Left hindlimb (tissue), 1 donor: Measurements from ENCODE around the gene TYW3.
"Not testable (repeated sequence)": the region's sequence is repeated elsewhere in the genome, so short reads cannot be mapped to it uniquely, and the experiment has no call there.

Experiments
- DNase-seq: peaks from one replicate; pipeline ENCODE4 v3.0.0-alpha.2; 2018

The TYW3 gene

DNA sequence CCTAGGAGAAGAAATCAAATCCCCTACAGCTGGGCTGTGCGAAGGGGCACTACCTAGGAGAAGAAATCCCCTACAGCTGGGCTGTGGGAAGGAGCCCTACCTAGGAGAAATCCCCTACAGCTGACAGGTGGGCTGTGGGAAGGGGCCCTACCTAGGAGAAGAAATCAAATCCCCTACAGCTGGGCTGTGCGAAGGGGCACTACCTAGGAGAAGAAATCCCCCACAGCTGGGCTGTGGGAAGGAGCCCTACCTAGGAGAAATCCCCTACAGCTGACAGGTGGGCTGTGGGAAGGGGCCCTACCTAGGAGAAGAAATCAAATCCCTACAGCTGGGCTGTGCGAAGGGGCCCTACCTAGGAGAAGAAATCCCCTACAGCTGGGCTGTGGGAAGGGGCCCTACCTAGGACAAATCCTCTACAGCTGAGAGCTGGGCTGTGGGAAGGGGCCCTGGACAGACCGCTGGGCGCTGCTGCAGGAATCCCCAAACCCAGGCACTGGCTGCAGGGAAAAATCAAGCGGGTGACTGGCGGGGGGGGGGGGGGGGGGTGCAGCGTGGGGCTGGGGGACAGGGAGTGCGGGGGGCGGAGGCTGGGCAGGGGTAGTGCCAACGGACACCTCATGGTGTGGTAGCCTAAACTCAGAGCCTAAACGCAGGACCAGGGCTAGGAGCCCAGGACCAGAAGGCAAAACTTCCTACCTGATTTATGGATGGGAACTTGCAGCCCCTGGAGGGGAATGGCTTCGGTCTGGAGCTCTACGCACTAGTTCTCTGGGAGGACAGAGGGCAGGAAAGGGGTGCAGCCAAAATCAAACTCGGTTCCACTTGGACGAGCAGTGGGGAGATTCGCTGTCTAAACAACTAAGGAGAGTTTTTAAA lies 643 bp upstream of the TYW3 start:
- not testable (repeated sequence) for DNase-seq

DNA sequence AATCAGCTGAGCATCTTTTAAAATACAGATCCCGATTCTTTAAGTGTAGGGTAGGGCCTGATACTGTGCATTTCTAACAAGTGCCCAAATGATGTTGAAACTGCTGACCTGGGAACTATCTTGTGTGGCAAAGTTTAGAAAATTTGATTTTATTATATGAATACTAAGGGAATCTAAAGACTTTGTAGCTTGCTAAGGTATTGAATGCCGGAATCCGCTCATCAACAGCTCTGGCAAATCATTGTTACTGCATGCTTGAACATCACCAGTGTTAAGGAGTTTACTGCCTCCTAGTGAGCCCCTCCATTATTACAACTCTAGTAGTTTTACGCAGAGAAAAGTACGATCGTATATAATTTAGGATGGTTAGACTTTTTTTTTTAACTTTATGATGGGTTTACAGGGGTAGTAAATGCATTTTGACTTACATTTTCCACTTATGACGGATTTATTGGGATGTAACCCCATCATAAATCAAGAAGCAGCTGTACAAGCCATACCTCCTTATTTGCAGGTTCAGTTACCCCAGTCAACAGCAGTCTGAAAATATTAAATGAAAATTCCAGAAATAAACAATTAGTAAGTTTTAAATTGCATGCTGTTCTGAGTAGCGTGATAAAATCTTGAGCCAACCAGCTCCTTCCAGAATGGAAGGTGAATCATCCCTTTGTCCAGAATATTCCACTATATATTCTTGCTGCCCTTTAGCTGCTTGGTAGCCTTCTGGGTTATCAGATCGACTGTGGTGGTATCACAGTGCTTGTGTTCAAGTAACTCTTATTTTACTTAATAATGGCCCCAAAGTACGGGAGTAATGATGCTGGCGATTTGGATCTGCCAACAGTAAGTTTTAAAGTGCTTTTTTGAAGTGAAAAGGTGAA lies 892 bp downstream of the TYW3 start:
- no peak for DNase-seq

DNA sequence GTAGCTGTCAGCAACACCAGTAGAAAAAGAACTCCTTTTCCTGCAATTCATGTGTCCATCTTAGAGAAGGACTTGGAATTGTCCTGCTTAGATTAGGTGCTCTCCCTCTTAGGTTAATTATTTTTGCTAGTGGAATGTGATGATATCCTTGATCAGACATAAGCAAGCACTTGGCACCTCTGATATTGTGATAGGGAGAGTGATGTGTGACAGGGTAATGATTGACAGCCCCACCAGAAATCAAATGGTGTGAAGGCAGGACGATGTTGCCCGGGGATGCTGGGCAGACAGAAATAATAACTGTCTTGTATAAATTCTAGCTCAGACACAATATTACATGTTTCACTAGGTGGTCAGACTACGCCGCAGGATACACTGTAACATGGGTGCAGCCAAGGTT lies 4.4 kb downstream of the TYW3 start:
- DNase-seq: no peak

DNA sequence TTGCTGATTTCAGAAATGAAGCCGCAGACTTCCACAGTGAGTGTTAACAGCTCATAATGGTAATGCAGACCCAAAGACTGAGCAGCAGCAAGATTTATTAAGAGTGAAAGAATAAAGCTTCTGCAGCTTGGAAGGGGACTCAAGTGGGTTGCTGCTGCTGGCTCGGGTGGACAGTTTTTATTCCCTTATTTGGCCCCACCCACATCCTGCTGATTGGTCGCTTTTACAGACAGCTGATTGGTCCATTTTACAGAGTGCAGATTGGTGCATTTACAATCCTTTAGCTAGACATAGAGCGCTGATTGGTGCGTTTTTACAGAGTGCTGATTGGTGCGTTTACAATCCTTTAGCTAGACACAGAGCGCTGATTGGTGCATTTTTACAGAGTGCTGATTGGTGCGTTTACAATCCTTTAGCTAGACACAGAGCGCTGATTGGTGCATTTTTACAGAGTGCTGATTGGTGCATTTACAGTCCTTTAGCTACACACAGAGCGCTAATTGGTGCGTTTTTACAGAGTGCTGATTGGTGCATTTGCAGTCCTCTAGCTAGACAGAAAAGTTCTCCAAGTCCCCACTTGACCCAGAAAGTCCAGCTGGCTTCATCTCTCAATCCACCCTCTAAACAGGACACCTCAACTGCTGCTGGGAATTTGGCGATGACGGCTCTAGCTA lies 7.5 kb downstream of the TYW3 start:
- not testable (repeated sequence) for DNase-seq

DNA sequence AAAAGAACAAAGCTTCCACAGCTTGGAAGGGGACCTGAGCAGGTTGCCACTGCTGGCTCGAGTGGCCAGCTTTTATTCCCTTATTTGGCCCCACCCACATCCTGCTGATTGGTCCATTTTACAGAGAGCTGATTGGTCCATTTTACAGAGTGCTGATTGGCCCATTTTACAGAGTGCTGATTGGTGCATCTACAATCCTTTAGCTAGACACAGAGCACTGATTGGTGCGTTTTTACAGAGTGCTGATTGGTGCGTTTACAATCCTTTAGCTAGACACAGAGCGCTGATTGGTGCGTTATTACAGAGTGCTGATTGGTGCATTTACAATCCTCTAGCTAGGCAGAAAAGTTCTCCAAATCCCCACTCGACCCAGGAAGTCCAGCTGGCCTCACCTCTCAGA lies 12.3 kb downstream of the TYW3 start:
- not testable (repeated sequence) for DNase-seq

DNA sequence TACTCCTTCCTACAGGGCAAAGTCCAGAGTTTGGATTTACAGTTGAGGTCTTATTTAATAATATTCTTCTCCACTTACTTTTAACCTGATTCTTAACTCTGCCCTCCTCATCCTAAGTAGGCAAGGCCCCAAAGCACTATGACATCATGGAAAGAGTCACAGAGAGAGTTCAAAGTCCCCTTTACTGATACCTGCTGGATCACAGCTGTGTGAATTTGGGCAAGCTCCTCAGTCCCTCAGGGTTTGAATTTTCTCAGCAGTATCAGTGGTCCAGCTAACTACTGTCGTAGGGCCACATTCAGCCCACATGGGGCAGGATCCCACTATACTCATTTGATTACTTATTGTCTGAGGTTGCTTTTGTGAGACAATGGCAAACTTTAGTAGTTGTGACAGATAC lies 16.0 kb downstream of the TYW3 start:
- DNase-seq: no peak

DNA sequence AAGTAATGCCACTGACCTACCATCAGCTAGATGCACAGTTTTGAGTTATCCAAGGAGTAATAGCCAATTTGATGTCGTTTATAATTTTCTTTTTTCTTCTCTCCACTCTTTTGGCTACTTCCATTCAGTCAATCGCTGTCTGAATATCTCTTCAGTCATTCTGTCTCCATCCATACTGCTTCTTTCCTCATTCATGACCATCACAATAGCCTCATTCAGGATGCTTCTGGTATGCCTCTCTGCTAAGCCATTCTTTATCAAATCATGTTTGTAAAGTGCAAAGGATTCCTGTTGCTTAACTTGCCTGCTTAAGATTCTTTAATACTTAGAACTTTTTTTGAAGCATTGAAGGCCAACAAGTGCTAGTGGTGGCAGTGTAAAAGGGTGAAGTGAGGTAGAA lies 20.2 kb downstream of the TYW3 start:
- DNase-seq: no peak

DNA sequence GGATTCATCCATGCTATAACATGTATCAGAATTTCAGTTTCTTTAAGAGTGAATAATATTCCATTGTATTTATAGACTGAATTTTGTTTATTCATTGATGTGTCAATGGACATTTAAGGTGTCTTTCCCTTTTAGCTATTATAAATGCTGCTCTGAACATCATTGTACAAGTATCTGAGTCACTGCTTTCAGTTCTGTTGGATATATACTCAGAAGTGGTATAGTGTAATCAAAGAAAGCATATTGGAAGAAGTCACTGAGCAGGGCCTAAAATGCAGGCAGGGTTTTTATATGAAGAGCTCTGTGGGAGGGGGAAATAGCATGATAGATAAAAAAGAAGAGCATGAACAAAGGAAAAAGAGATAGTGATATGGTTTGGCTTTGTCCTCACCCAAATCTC lies 22.5 kb downstream of the TYW3 start:
- no peak for DNase-seq

DNA sequence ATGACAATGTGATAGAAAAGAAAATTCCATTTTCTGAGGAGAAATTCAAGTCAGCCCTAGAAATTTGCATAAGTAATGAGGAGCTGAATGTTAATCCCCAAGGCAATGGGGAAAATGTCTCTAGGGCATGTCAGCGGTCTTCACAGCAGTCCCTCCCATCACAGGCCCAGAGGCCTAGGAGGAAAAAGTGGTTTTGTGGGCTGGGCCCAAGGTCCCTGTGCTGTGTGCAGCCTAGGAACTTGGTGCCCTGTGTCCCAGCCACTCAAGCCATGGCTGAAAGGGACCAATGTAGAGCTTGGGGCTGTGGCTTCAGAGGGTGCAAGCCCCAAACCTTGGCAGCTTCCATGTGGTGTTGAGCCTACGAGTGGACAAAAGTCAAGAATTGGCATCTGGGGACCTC lies 23.7 kb downstream of the TYW3 start:
- DNase-seq: not testable (repeated sequence)

DNA sequence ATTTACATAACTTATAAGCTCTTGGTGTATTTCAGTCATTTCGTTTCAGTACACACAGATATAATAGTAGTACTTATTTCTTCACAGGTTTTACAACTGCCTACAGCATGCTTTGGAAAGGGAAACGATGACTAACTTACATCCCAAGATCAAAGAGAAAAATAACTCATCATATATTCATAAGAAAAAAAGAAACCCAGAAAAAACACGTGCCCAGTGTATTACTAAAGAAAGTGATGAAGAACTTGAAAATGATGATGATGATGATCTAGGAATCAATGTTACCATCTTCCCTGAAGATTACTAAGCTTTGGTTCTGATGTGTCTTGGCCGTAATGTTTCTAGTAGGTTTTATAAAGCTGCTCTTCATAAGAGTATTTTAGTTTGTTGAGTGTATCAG lies 30.9 kb downstream of the TYW3 start:
- DNase-seq: no peak

DNA sequence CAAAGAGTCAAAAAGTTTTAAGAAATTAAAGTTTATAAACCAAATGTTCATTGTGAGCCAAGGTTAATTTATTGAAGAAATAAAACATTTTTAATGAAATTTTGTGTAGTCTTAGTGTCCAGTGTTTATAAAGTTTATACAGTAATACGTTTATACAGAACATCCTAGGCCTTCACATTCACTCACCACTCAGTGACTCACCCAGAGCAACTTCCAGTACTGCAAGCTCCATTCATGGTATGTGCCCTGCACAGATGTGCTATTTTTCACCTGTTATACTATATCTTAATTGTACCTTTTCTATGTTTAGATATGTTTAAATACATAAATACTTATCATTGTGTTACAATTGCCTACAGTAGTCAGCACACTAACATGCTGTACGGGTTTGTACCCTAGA lies 33.6 kb downstream of the TYW3 start:
- DNase-seq: no peak

DNA sequence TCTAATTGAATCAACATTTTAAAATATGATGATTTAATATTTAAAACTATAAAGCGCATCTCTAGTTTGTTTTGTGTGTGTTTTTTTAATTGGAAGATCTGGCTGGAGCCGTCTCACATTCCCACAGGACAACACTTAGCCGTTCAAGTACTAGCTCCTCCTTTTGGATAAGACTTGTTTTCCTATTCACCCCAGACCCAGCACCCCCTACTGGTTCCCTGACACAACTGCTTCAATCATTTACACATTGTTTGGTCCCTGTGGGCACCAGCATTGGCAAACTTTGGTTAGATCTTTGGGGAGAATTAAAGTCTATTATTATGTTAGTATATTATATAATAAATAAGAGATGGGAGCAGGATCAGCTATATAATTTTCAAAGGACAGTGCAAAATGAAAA lies 34.5 kb downstream of the TYW3 start:
- no peak for DNase-seq

DNA sequence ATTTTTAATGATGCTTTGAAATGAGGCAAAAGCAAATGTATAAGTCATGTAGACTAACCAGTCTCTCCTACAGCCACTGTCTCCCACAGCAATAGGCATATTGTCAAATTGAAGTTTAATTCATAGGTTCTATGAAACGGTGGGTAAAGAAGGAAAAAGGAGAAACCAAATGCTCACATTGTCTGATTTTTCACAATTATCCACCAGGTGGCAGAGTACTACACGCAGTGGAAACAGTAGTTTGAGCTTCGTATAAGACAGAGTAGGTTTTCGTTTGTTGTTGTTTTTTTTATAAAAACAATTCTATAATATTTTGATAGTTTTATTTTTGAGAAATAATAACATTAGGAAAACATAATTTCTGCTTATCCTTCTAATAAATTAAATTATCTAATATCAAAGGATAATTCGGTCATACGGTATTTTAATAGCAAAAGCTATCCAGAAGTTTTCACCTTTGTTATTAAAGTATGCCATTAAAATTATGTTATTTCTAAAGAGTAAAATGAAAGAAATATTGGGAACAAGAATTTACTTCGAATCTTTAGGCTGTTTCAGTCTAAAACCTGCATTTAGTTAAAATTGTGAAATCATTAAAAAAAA lies 39.1 kb downstream of the TYW3 start:
- DNase-seq: no peak

DNA sequence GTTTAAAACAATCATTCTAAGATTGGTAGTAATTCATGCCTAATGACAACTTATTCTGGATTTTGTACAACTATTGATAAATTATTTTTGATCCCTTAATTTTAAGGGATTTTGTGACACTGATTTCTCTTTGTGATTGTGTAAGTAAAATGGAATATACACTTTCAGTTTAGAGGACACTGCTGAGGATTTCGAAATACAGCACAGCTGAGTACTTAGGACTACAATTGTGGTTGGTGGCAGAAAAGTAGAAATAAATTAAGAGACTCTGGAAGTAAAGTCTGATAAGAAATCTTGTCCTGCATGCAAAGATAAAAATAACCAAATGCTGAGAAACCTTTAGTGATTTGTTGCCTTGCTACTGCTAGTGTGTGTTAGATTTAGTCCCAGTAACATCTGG lies 40.0 kb downstream of the TYW3 start:
- no peak for DNase-seq

DNA sequence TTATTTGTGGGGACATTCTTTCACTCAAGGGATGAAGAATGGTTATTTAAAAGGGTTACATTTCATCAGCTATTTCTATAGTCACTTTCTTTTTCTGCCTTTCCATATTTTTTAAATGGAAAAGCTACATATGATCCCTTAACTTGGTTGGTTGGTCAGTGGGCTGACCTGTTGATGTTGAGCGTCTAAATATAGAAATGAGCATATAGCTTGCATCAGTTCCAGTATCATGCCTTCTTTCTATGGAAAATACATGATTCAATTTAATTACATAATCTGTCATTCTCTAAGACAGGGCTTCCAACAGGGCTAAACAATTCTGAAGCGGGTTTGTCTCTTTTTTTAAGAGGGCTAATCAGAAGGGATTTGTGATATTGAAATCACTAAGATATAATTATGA lies 40.6 kb downstream of the TYW3 start:
- no peak for DNase-seq

DNA sequence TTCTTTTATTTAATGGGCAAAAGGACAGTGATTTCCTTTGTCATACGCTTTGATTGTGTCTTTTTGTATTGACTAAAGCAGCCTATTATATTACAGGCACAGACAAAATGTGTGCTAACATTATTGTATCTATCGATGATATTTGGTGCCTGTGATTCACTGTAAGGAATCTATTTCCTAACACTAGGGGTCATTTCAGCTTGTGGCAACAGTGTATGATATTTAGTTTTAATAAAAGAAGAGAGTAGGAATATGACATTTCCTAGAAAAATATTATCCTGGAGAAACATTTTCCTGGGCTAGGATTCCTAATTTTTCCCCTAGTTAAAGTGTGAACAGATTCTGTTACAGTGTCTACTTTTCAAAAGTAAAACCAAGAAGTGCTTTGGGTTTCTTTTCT lies 42.8 kb downstream of the TYW3 start:
- no peak for DNase-seq

DNA sequence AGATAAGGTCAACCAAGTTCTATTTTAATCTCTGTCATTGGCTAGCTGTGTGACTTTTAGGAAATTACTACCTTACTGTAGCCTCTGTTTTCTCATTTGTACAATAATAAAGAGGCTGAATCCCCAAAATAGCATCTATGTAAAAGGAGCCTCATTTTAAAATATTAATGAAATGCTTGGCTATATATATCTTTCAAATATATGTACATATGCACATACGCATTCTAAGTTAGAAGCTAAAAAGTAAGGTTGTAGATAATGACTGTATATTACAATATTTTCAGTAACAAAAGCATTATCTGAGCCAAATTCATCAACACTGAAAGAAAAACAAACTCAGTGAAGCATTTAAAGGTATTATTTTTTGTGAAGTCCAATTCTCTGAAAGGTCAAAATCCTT lies 44.6 kb downstream of the TYW3 start:
- no peak for DNase-seq

DNA sequence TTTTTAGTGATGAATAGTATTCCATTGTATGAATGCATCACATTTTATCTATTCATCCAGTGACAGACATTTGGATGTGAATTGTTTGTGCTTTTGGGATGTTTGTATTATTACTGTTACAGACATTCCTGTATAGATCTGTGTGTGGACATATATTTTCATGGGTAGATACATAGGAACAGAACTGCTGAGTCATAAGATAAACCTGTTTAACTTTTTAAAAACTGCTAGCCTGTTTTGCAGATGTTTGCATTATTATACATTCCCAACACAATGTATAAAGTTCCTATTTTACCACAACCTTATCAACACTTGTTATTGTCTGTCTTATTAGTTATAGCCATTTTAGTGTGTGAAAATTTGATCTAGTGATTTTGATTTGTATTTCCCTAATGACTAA lies 46.8 kb downstream of the TYW3 start:
- no peak for DNase-seq

DNA sequence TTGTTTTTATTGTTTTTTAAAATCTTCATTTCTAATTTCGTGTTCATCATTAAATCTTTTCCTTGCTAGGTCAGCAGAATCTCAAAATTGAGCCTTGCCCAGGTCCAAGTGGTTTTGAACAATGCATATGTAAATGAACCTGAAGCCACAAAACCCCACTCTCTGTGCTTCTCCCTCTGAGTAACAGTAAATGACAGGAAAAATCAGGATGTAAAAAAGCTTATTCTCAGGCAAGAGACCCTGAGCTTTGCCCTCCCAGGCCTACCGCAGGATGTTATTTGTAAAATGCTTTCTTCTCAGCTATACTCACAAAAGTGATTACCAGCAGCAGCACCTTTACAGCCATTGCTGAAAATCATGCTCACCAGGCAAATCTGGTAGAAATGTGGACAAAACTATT lies 47.6 kb downstream of the TYW3 start:
- no peak for DNase-seq

DNA sequence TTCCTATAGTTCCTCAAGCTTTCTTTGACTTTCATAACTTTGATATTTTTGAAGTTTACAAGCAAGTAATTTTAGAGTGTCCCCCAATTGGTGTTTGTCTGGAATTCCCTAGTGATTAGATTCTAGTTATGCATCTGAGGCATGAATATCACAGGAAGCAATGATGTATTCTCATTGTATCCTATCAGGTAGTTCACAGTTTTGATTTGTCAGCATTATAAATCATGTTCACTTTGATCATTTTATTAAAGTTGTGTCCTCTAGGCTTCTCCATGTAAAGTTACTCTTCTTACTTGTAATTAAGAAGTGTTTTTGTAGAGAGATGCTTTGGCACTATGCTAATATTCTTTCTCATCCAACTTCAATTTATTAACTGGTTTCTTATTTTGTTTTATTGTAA lies 53.0 kb downstream of the TYW3 start:
- no peak for DNase-seq

DNA sequence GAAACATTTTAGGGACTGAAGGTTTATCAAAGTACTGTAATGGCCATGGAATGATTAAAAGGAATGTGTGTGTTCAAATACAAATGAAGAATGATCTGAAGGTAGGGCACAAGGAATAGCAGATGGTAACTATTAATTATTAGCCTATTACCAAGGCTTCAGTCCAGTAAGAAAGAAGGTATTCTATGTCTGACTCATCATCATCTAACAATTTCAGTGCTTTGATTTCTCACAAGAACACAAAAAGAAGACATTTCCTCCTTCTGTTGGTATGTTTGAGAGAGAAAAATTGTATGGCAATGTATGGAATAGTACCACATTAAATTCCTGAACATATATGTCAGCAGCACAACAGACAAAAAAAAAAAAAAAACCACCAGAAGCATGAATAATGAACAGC lies 57.5 kb downstream of the TYW3 start:
- DNase-seq: no peak

DNA sequence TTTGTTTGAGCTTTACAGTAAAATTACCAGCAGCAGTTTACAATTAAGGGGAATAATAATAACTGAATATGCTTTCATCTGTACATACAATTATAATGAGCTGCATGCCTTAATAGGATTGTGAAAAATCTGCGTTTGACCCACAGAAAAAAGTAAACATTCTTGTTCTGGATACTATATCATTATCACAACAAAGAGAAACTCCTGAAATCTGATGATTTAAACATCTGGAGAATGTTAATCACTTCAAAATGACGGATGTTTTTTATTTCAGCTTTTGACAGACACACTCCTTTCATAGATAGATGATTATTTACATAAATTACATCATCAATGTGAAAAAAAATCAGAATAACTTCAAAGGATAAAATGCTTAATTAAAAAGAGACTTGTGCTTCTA lies 58.5 kb downstream of the TYW3 start:
- no peak for DNase-seq

DNA sequence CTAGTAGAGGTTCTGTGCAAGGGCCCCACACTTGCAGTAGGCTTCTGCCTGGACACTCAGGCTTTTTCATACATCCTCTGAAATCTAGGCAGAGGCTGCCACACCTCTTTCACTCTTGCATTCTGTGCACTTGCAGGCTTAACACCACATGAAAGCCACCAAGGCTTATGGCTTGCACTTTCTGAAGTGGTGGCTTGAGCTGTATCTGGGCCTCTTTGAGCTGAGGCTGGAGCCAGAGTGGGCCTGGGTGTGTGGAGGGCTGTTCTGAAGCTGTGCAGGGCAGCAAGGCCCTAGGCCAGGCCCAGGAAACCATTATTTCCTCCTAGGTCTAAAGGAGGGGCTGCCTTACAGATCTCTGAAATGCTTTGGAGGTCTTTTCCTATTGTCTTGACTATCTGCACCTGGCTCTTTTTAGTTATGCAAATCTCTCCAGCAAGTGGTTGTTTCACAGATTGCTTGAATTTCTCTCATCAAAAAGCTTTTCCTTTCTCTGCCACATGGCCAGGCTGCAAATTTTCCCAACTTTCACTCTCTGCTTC lies 66.2 kb downstream of the TYW3 start:
- no peak for DNase-seq
